WTC11 (cell line): ENCODE data around the gene POMGNT1. TPM values are rescaled to one million over a fixed set of nuclear protein-coding genes. Genes with fewer than 3 reads are reported as not detected.

ENCODE experiments used
- ATAC-seq: fragments of 200-7000 bp; cut with Tn5 transposase; 2 replicates; pipeline ENCODE4 v1.10.0; 2021; ENCODE audit warnings: mild to moderate bottlenecking, moderate library complexity
- CTCF ChIA-PET: fragments of 300-600 bp; sonication (Branson Sonifier 250); formaldehyde crosslinking; loops from one replicate; lab custom pipeline; 2021; ENCODE audit warnings: antibody characterized with exemption; lab: Charles Lee
- POLR2A ChIA-PET: fragments of 350-600 bp; sonication (Branson Sonifier 250); formaldehyde crosslinking; loops from one replicate; lab custom pipeline; 2021; ENCODE audit warnings: antibody characterized with exemption; lab: Charles Lee
- DNase-seq: peaks from one replicate; pipeline ENCODE4 v3.0.0; 2021; ENCODE audit warnings: low spot score
- H3K27ac Mint-ChIP-seq: 2 replicates; pipeline ENCODE4 v1.8.0; 2021; ENCODE audit warnings: mixed read lengths
- H3K27me3 Mint-ChIP-seq: 2 replicates; pipeline ENCODE4 v1.8.0; 2021; ENCODE audit warnings: low read depth, mild to moderate bottlenecking, moderate library complexity, mixed read lengths
- H3K36me3 Mint-ChIP-seq: 2 replicates; pipeline ENCODE4 v1.8.0; 2021; ENCODE audit warnings: mixed read lengths
- H3K4me1 Mint-ChIP-seq: 2 replicates; pipeline ENCODE4 v1.8.0; 2022; ENCODE audit warnings: mixed read lengths
- H3K4me3 Mint-ChIP-seq: 2 replicates; pipeline ENCODE4 v1.8.0; 2021; ENCODE audit warnings: mild to moderate bottlenecking, moderate library complexity, mixed read lengths
- H3K9me3 Mint-ChIP-seq: 2 replicates; pipeline ENCODE4 v1.8.0; 2021; ENCODE audit warnings: mixed read lengths
- AR ChIP-seq: fragments of 250-450 bp; sonication (Bioruptor Pico); IDR thresholded peaks from 2 replicates; pipeline ENCODE4 v1.9.0; 2021; ENCODE audit warnings: mild to moderate bottlenecking
- ATF2 ChIP-seq: sonication (generic); formaldehyde crosslinking; IDR thresholded peaks from 2 replicates; pipeline ENCODE4 v1.8.1; 2022; ENCODE audit warnings: low read depth, missing genetic modification reagents, borderline replicate concordance
- CREM ChIP-seq: sonication (generic); formaldehyde crosslinking; IDR thresholded peaks from 2 replicates; pipeline ENCODE4 v1.8.1; 2022; ENCODE audit warnings: mild to moderate bottlenecking, missing genetic modification reagents, moderate library complexity
- EMX1 ChIP-seq: fragments of 250-450 bp; sonication (Bioruptor Pico); IDR thresholded peaks from 2 replicates; pipeline ENCODE4 v1.8.0; 2021; ENCODE audit warnings: mild to moderate bottlenecking
- FOXP1 ChIP-seq: sonication (generic); formaldehyde crosslinking; IDR thresholded peaks from 2 replicates; pipeline ENCODE4 v1.8.0; 2022; ENCODE audit warnings: missing genetic modification reagents, mild to moderate bottlenecking, moderate library complexity, borderline replicate concordance
- GRHL2 ChIP-seq: fragments of 250-450 bp; sonication (Bioruptor Pico); IDR thresholded peaks from 2 replicates; pipeline ENCODE4 v1.8.0; 2022; ENCODE audit warnings: mild to moderate bottlenecking, moderate library complexity; ENCODE audit not compliant: insufficient replicate concordance, severe bottlenecking
- GTF2I ChIP-seq: fragments of 250-450 bp; sonication (Bioruptor Pico); conservative IDR thresholded peaks from 2 replicates; pipeline ENCODE4 v1.4.0; 2021; ENCODE audit warnings: mild to moderate bottlenecking
- JAZF1 ChIP-seq: fragments of 250-450 bp; sonication (Bioruptor Pico); IDR thresholded peaks from 2 replicates; pipeline ENCODE4 v1.9.0; 2021; ENCODE audit warnings: moderate library complexity, mild to moderate bottlenecking, inconsistent platforms
- JUN ChIP-seq: sonication (generic); formaldehyde crosslinking; IDR thresholded peaks from 2 replicates; pipeline ENCODE4 v1.8.0; 2023; ENCODE audit warnings: mild to moderate bottlenecking, missing genetic modification reagents
- KAT7 ChIP-seq: sonication (generic); formaldehyde crosslinking; IDR thresholded peaks from 2 replicates; pipeline ENCODE4 v1.8.1; 2023; ENCODE audit warnings: missing genetic modification reagents, mild to moderate bottlenecking, borderline replicate concordance
- NFE2L1 ChIP-seq: sonication (generic); formaldehyde crosslinking; IDR thresholded peaks from 2 replicates; pipeline ENCODE4 v1.8.1; 2023; ENCODE audit warnings: missing genetic modification reagents
- NFYB ChIP-seq: sonication (generic); formaldehyde crosslinking; conservative IDR thresholded peaks from 2 replicates; pipeline ENCODE4 v1.8.0; 2022; ENCODE audit warnings: low read depth, missing genetic modification reagents
- NR1H2 ChIP-seq: sonication (generic); formaldehyde crosslinking; IDR thresholded peaks from 2 replicates; pipeline ENCODE4 v1.9.0; 2021; ENCODE audit warnings: mild to moderate bottlenecking, moderate library complexity, missing genetic modification reagents
- SMAD3 ChIP-seq: sonication (generic); formaldehyde crosslinking; IDR thresholded peaks from 2 replicates; pipeline ENCODE4 v1.8.0; 2022; ENCODE audit warnings: missing genetic modification reagents, mild to moderate bottlenecking, borderline replicate concordance
- TCF7 ChIP-seq: sonication (generic); formaldehyde crosslinking; IDR thresholded peaks from 2 replicates; pipeline ENCODE4 v1.8.0; 2022; ENCODE audit warnings: mild to moderate bottlenecking, low read depth, missing genetic modification reagents, moderate library complexity
- ZBTB21 ChIP-seq: sonication (generic); formaldehyde crosslinking; IDR thresholded peaks from 2 replicates; pipeline ENCODE4 v1.8.1; 2023; ENCODE audit warnings: mild to moderate bottlenecking, missing genetic modification reagents, borderline replicate concordance
- ZMAT4 ChIP-seq: fragments of 250-450 bp; sonication (Bioruptor Pico); IDR thresholded peaks from 2 replicates; pipeline ENCODE4 v1.9.0; 2021; ENCODE audit warnings: mild to moderate bottlenecking
- ZNF138 ChIP-seq: sonication (generic); formaldehyde crosslinking; conservative IDR thresholded peaks from 2 replicates; pipeline ENCODE4 v1.8.1; 2022; ENCODE audit warnings: mild to moderate bottlenecking, moderate library complexity, missing genetic modification reagents
- ZNF219 ChIP-seq: sonication (generic); formaldehyde crosslinking; IDR thresholded peaks from 2 replicates; pipeline ENCODE4 v1.8.0; 2023; ENCODE audit warnings: missing genetic modification reagents, mild to moderate bottlenecking, borderline replicate concordance
- ZNF232 ChIP-seq: sonication (generic); formaldehyde crosslinking; IDR thresholded peaks from 2 replicates; pipeline ENCODE4 v1.8.0; 2022; ENCODE audit warnings: mild to moderate bottlenecking, missing genetic modification reagents
- ZNF317 ChIP-seq: sonication (generic); formaldehyde crosslinking; IDR thresholded peaks from 2 replicates; pipeline ENCODE4 v1.8.1; 2023; ENCODE audit warnings: low read depth, mild to moderate bottlenecking, moderate library complexity, missing genetic modification reagents, borderline replicate concordance
- ZNF423 ChIP-seq: fragments of 250-450 bp; sonication (Bioruptor Pico); IDR thresholded peaks from 2 replicates; pipeline ENCODE4 v2.1.2; 2022; ENCODE audit warnings: mild to moderate bottlenecking, moderate library complexity
- ZSCAN18 ChIP-seq: fragments of 250-450 bp; sonication (Bioruptor Pico); IDR thresholded peaks from 2 replicates; pipeline ENCODE4 v2.1.2; 2022; ENCODE audit warnings: mild to moderate bottlenecking, moderate library complexity
- total RNA-seq: library from RNA; stranded (reverse); gene quantifications from 3 replicates; pipeline ENCODE4 v1.2.3, GENCODE V29; 2021
- TF ChIP-seq, protein P1 (sequence below): sonication (generic); formaldehyde crosslinking; IDR thresholded peaks from 2 replicates; pipeline ENCODE4 v1.8.0; 2022; ENCODE audit warnings: mild to moderate bottlenecking, missing genetic modification reagents
- TF ChIP-seq, protein P2 (sequence below): sonication (generic); formaldehyde crosslinking; IDR thresholded peaks from 2 replicates; pipeline ENCODE4 v1.8.0; 2023; ENCODE audit warnings: mild to moderate bottlenecking, missing genetic modification reagents
- TF ChIP-seq, protein P3 (sequence below): sonication (generic); formaldehyde crosslinking; IDR thresholded peaks from 2 replicates; pipeline ENCODE4 v1.8.1; 2022; ENCODE audit warnings: mild to moderate bottlenecking, missing genetic modification reagents, moderate library complexity, borderline replicate concordance

The POMGNT1 gene
- total RNA-seq, 1 experiment from 2014 or later: 42.5 TPM

GRCh38 chr1:46160212-46160611 lies 38.0 kb downstream of the POMGNT1 start:
- POLR2A ChIA-PET: no interaction called here
- Mint-ChIP-seq H3K27me3 (peaks cover 5% of the 10 kb centered on the region; the same call in 1 of the 2 replicates), H3K9me3 (no peaks in the 10 kb centered on the region), H3K36me3 (no peaks in the 10 kb centered on the region), H3K27ac (no peak overlapping the region), H3K4me3 (no peak overlapping the region), H3K4me1 (no peaks in the 10 kb centered on the region)
- TF ChIP-seq GRHL2 (no peak), NR1H2 (CRISPR knock-in tag) (no peak), KAT7 (CRISPR knock-in tag) (no peak), SMAD3 (CRISPR knock-in tag) (no peak), NFYB (CRISPR knock-in tag) (no peak), CREM (no peak), EMX1 (CRISPR knock-in tag) (no peak), ZNF138 (no peak), ZBTB21 (no peak), TCF7 (CRISPR knock-in tag) (no peak), ATF2 (CRISPR knock-in tag) (no peak), ZMAT4 (no peak)
- TF ChIP-seq, protein P1, sequence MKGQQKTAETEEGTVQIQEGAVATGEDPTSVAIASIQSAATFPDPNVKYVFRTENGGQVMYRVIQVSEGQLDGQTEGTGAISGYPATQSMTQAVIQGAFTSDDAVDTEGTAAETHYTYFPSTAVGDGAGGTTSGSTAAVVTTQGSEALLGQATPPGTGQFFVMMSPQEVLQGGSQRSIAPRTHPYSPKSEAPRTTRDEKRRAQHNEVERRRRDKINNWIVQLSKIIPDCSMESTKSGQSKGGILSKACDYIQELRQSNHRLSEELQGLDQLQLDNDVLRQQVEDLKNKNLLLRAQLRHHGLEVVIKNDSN (CRISPR knock-in tag): no peak
- TF ChIP-seq, protein P2, sequence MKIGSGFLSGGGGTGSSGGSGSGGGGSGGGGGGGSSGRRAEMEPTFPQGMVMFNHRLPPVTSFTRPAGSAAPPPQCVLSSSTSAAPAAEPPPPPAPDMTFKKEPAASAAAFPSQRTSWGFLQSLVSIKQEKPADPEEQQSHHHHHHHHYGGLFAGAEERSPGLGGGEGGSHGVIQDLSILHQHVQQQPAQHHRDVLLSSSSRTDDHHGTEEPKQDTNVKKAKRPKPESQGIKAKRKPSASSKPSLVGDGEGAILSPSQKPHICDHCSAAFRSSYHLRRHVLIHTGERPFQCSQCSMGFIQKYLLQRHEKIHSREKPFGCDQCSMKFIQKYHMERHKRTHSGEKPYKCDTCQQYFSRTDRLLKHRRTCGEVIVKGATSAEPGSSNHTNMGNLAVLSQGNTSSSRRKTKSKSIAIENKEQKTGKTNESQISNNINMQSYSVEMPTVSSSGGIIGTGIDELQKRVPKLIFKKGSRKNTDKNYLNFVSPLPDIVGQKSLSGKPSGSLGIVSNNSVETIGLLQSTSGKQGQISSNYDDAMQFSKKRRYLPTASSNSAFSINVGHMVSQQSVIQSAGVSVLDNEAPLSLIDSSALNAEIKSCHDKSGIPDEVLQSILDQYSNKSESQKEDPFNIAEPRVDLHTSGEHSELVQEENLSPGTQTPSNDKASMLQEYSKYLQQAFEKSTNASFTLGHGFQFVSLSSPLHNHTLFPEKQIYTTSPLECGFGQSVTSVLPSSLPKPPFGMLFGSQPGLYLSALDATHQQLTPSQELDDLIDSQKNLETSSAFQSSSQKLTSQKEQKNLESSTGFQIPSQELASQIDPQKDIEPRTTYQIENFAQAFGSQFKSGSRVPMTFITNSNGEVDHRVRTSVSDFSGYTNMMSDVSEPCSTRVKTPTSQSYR (CRISPR knock-in tag): no peak
- CTCF ChIA-PET: no interaction called here
- ATAC-seq: no peak
- no peak for DNase-seq

DNA sequence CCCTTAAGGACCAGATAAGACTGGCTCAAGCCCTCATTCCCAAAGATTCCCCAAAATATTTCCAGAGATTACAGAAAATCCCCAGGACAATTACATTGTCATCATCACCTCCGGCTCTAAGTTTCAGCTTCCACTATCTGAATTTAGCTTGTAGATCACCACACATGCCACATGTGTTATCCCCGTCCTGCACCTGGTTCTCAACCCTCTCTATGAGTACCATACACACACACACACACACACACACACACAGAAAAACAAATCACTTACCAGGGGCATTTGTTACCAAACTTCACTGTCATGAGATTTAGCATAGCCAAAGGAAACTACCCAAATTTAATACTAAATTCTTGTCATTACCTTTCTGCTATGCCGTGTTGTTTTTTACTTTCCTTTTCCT lies 38.7 kb downstream of the POMGNT1 start:
- no peak for DNase-seq
- Mint-ChIP-seq H3K4me3 (no peak overlapping the region), H3K36me3 (no peaks in the 10 kb centered on the region), H3K9me3 (no peaks in the 10 kb centered on the region), H3K4me1 (no peaks in the 10 kb centered on the region), H3K27me3 (no peaks in the 10 kb centered on the region), H3K27ac (no peak overlapping the region)
- no peak for ATAC-seq
- POLR2A ChIA-PET: interaction anchor here (0.6 kb wide), 1 partner anchor 118 kb away, joined by 4 read pairs; no protein-coding TSS in a partner anchor
- CTCF ChIA-PET: no interaction called here
- TF ChIP-seq FOXP1 (CRISPR knock-in tag) (no peak), ZSCAN18 (CRISPR knock-in tag) (no peak), CREM (no peak), ZNF317 (no peak), ZNF232 (no peak), AR (CRISPR knock-in tag) (no peak), ZNF219 (CRISPR knock-in tag) (no peak), GTF2I (CRISPR knock-in tag) (no peak), JUN (CRISPR knock-in tag) (no peak), JAZF1 (CRISPR knock-in tag) (no peak), NFE2L1 (no peak), ZNF423 (CRISPR knock-in tag) (no peak)
- TF ChIP-seq, protein P3, sequence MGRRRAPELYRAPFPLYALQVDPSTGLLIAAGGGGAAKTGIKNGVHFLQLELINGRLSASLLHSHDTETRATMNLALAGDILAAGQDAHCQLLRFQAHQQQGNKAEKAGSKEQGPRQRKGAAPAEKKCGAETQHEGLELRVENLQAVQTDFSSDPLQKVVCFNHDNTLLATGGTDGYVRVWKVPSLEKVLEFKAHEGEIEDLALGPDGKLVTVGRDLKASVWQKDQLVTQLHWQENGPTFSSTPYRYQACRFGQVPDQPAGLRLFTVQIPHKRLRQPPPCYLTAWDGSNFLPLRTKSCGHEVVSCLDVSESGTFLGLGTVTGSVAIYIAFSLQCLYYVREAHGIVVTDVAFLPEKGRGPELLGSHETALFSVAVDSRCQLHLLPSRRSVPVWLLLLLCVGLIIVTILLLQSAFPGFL (CRISPR knock-in tag): no peak
- TF ChIP-seq, protein P1 (CRISPR knock-in tag): no peak
